Sigmoid colon (tissue), 7 donors: ENCODE results near the gene IL36G. TPM values are rescaled to one million over a fixed set of nuclear protein-coding genes. Genes with fewer than 3 reads are reported as not detected.

Source experiments
- DNase-seq: peaks from one replicate; pipeline ENCODE4 v3.0.0-alpha.2; 2019
- H3K27ac ChIP-seq, 4 donors: fragments of 200-600 bp; sonication (generic); one replicate each; pipeline ENCODE4 v1.5.1; 2016 to 2019; ENCODE audit warnings: mild to moderate bottlenecking in 1 of 4
- H3K27me3 ChIP-seq, 3 donors: fragments of 200-600 bp; sonication (generic); one replicate each; pipeline ENCODE4 v1.5.1; 2019; ENCODE audit warnings: mild to moderate bottlenecking in 1 of 3
- H3K36me3 ChIP-seq, 4 donors: fragments of 200-600 bp; sonication (generic); one replicate each; pipeline ENCODE4 v1.5.1; 2016 to 2019
- H3K4me1 ChIP-seq, 4 donors: fragments of 200-600 bp; sonication (generic); one replicate each; pipeline ENCODE4 v1.5.1; 2017 to 2019
- H3K4me3 ChIP-seq, 4 donors: fragments of 200-600 bp; sonication (generic); one replicate each; pipeline ENCODE4 v1.5.1; 2017 to 2019; ENCODE audit warnings: mild to moderate bottlenecking in 2 of 4, moderate library complexity in 1 of 4
- H3K9me3 ChIP-seq, 4 donors: fragments of 200-600 bp in 3 of 4; sonication (generic) in 3 of 4; one replicate each; pipeline versions ENCODE4 v1.5.1 to v1.6.1; 2013 to 2019
- EP300 ChIP-seq, 4 donors: sonication (generic); formaldehyde crosslinking; IDR thresholded peaks; one replicate each; pipeline ENCODE4 v1.6.1; 2017; ENCODE audit warnings: antibody characterized with exemption in 4 of 4
- POLR2A ChIP-seq, 2 donors: fragments of 450-650 bp; IDR thresholded peaks; one replicate each; pipeline ENCODE4 v1.6.1; 2016; ENCODE audit warnings: antibody characterized with exemption in 2 of 2, mild to moderate bottlenecking in 2 of 2, moderate library complexity in 2 of 2
- POLR2AphosphoS5 ChIP-seq, 4 donors: sonication (generic); formaldehyde crosslinking; IDR thresholded peaks; one replicate each; pipeline ENCODE4 v1.6.1; 2017; ENCODE audit warnings: antibody characterized with exemption in 4 of 4
- WGBS, 2 donors: extraction: QIAGEN DNeasy Blood & Tissue Kit; methylation state at CpG; one replicate each; pipeline ENCODE4 v1.1.7; 2013; 5-methylcytosine and 5-hydroxymethylcytosine counted together
- intact Hi-C: fragments of 100-400 bp; cut with DNase I; formaldehyde crosslinking; loops from one replicate; pipeline ENCODE4 v1.15.1; 2023
- polyA plus RNA-seq, 3 donors: library from polyadenylated mRNA; stranded (reverse); fragments of 200-250 nt; gene quantifications; one replicate each; pipeline ENCODE4 v1.2.3, GENCODE V29; 2013
- total RNA-seq, 4 donors: library from RNA; depleted of rRNA; stranded (reverse); fragments of >200 nt; gene quantifications; one replicate each; pipeline ENCODE4 v1.1.0, GENCODE V29; 2016
- TF ChIP-seq, protein P1 (sequence below), 4 experiments: fragments of 450-650 bp in 3 of 4; fragments of 200-600 bp in 1 of 4; IDR thresholded peaks; one replicate each; pipeline ENCODE4 v1.5.1; 2016 to 2019; ENCODE audit warnings: antibody characterized with exemption in 4 of 4, mild to moderate bottlenecking in 3 of 4, moderate library complexity in 2 of 4
- donor health status: healthy with polysubstance abuse.
- donor health status: Bipolar disorder and iron deficiency.
- donor health status: healthy.

The IL36G gene
- total and polyA plus RNA-seq, 7 donors: 0.17 TPM; not detected in 6

- peaks cover 0 to 20% (median 11%) of the 10 kb centered on the region in 4 donors for H3K4me1 ChIP-seq
- intact Hi-C loops: loop anchor here (10.0 kb wide), 1 partner anchor 320 kb away; no protein-coding TSS in a partner anchor
- H3K36me3 ChIP-seq: no peaks in the 10 kb centered on the region
- no peaks in the 10 kb centered on the region for H3K27me3 ChIP-seq
- no peak for DNase-seq
- H3K4me3 ChIP-seq: no peak overlapping the region
- H3K27ac ChIP-seq: no peak overlapping the region
- 96 to 98% methylated on average over 1 of the region's 1 CpG for WGBS, 2 donors
- no peak for TF ChIP-seq POLR2AphosphoS5 (IDR thresholded peaks at IDR 0.05)
- TF ChIP-seq, protein P1, sequence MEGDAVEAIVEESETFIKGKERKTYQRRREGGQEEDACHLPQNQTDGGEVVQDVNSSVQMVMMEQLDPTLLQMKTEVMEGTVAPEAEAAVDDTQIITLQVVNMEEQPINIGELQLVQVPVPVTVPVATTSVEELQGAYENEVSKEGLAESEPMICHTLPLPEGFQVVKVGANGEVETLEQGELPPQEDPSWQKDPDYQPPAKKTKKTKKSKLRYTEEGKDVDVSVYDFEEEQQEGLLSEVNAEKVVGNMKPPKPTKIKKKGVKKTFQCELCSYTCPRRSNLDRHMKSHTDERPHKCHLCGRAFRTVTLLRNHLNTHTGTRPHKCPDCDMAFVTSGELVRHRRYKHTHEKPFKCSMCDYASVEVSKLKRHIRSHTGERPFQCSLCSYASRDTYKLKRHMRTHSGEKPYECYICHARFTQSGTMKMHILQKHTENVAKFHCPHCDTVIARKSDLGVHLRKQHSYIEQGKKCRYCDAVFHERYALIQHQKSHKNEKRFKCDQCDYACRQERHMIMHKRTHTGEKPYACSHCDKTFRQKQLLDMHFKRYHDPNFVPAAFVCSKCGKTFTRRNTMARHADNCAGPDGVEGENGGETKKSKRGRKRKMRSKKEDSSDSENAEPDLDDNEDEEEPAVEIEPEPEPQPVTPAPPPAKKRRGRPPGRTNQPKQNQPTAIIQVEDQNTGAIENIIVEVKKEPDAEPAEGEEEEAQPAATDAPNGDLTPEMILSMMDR (IDR thresholded peaks at IDR 0.05): no peak
- no peak for TF ChIP-seq POLR2A (IDR thresholded peaks at IDR 0.05)
- TF ChIP-seq EP300 (IDR thresholded peaks at IDR 0.05): no peak
- peaks cover 0 to 11% (median 2%) of the 10 kb centered on the region in 4 donors for H3K9me3 ChIP-seq
Measured at GRCh38 chr2:112944971-112945370, 32.8 kb upstream of the IL36G start.

DNA sequence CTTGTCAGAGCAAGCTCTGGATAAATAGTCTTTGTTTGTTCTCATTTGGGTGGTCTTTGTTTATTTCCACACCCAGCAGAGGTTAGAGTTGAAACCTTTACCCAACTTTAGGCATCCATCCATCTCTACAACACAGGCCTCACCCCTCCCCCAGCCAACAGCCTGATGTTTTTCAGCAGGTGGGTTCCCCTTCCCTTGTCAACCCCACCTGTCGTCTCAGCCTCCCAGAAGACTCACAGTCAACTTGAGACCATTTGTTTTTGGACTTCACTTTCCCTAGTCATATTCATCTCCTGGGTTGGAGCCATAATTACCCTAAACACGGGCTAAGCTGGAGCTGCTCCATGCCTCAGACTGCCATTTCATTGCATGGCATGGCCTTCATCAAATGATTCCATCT lies 31.7 kb upstream of the IL36G start:
- H3K4me1 ChIP-seq: peaks cover 0 to 13% (median 8%) of the 10 kb centered on the region in 4 donors
- intact Hi-C loops: loop anchor here (10.0 kb wide), 1 partner anchor 321 kb away; no protein-coding TSS in a partner anchor

DNA sequence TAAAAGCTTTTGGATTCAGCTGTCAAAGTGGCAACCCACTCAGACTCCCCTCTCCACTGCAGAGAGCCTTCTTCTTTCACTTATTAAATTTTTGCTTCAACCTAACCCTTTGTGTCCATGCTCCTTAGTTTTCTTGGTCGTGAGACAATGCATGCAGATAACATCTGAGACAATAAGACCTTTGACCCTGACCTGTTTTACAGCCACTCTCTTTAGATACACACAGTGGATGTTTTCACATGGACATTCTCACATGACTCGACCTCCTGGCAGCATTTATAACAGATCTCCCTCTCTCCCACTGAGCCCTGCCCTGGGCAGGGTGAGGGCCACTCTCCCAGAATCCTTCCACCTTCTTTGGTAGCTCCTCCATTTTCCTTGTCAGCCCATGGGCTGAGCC lies 30.4 kb upstream of the IL36G start:
- H3K27me3 ChIP-seq: no peaks in the 10 kb centered on the region
- DNase-seq: no peak
- H3K36me3 ChIP-seq: no peaks in the 10 kb centered on the region
- intact Hi-C loops: loop anchor here (10.0 kb wide), 1 partner anchor 323 kb away; no protein-coding TSS in a partner anchor
- TF ChIP-seq, protein P1 (IDR thresholded peaks at IDR 0.05): no peak
- H3K4me3 ChIP-seq: no peak overlapping the region
- no peak overlapping the region for H3K27ac ChIP-seq
- 10 to 32% methylated on average over 2 of the region's 2 CpGs for WGBS, 2 donors
- H3K9me3 ChIP-seq: peaks cover 0 to 11% (median 2%) of the 10 kb centered on the region in 4 donors
- peaks cover 0 to under 1% (median 0%) of the 10 kb centered on the region in 4 donors for H3K4me1 ChIP-seq

More for the DNA sequence above, 31.7 kb upstream of the IL36G start:
- H3K36me3 ChIP-seq: no peaks in the 10 kb centered on the region
- TF ChIP-seq, protein P1 (IDR thresholded peaks at IDR 0.05): no peak
- no peak for TF ChIP-seq POLR2AphosphoS5 (IDR thresholded peaks at IDR 0.05)
- no peak for TF ChIP-seq EP300 (IDR thresholded peaks at IDR 0.05)
- TF ChIP-seq POLR2A (IDR thresholded peaks at IDR 0.05): no peak
- 80 to 87% methylated on average over 2 of the region's 2 CpGs for WGBS, 2 donors
- no peak overlapping the region for H3K4me3 ChIP-seq
- H3K27ac ChIP-seq: no peak overlapping the region
- peaks cover 0 to 11% (median 2%) of the 10 kb centered on the region in 4 donors for H3K9me3 ChIP-seq
- no peak for DNase-seq
- no peaks in the 10 kb centered on the region for H3K27me3 ChIP-seq

- Histone ChIP-seq H3K36me3 (no peaks in the 10 kb centered on the region), H3K4me3 (no peak overlapping the region), H3K27ac (no peak overlapping the region), H3K4me1 (no peaks in the 10 kb centered on the region), H3K27me3 (no peaks in the 10 kb centered on the region), H3K9me3 (peaks cover 0 to 11% (median 2%) of the 10 kb centered on the region in 4 donors)
- no peak for DNase-seq
- 79 to 82% methylated on average over 8 of the region's 8 CpGs for WGBS, 2 donors
- TF ChIP-seq POLR2AphosphoS5 (IDR thresholded peaks at IDR 0.05) (no peak), POLR2A (IDR thresholded peaks at IDR 0.05) (no peak), EP300 (IDR thresholded peaks at IDR 0.05) (no peak)
- TF ChIP-seq, protein P1 (IDR thresholded peaks at IDR 0.05): no peak
- intact Hi-C loops: loop anchor here (10.0 kb wide), 1 partner anchor 325 kb away; no protein-coding TSS in a partner anchor
Measured at GRCh38 chr2:112949456-112949855, 28.4 kb upstream of the IL36G start.

- Histone ChIP-seq H3K36me3 (no peaks in the 10 kb centered on the region), H3K9me3 (no peaks in the 10 kb centered on the region), H3K4me1 (no peaks in the 10 kb centered on the region), H3K27me3 (no peaks in the 10 kb centered on the region), H3K27ac (no peak overlapping the region), H3K4me3 (no peak overlapping the region)
- no peak for DNase-seq
- WGBS, 2 donors: 92 to 95% methylated on average over 7 of the region's 7 CpGs
- no peak for TF ChIP-seq EP300 (IDR thresholded peaks at IDR 0.05)
- TF ChIP-seq, protein P1 (IDR thresholded peaks at IDR 0.05): no peak
- TF ChIP-seq POLR2A (IDR thresholded peaks at IDR 0.05): no peak
- no peak for TF ChIP-seq POLR2AphosphoS5 (IDR thresholded peaks at IDR 0.05)
- intact Hi-C loops: no loop called here
Measured at GRCh38 chr2:112954364-112954763, 23.4 kb upstream of the IL36G start.
